ENCODE data around the gene RITA1.
A peak's percentile ranks its signal among the peaks of the same experiment; 100 is the strongest.
"Not testable (repeated sequence)": the region's sequence is repeated elsewhere in the genome, so short reads cannot be mapped to it uniquely, and the experiment has no call there.

The RITA1 gene, protein sequence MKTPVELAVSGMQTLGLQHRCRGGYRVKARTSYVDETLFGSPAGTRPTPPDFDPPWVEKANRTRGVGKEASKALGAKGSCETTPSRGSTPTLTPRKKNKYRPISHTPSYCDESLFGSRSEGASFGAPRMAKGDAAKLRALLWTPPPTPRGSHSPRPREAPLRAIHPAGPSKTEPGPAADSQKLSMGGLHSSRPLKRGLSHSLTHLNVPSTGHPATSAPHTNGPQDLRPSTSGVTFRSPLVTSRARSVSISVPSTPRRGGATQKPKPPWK

DNA sequence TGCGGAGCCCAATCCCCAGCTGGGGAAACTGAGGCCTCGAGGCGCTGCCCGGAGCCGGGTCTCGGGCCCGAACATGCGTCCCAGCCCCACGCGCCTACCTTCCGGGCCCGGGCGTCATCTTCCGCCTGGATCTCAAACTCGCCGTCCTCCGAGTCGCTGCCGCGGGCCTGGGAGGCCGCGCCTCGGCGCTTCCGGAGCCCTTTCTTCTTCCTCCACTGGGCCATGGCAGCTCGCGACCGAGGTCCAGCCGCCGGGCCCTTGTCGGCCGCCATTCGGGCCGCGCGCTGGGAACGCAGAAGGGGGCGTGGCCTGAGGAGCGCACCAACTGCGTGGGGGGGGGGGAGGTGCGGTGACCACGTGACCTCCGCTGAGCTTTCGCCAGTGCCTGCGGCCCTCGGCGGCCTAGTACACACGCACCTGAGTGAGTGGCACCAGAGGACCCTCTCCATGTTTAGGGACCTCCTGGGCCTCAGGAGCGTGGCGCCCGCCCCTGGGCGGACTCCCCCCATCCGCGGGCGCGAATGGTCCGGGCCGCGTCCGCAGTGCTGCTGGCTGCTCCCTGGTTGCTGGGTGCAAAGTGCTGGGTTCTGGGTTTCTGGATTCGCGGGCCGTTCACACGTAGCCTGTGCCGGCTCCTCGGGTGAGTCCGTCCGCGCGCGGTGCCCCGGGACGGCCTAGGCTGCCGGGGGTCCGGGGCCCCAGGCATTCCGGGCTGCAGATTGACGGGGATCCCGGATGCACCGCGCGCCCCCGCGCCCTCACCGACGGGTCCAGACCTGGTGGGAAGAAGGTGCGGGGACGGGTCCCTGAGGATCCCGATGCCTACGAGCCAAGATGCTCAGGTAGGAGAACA is at the start of gene RITA1, which contains the start of gene DDX54:
TSS of gene RITA1 (plus strand) at position 542 of the 853 bp plus-strand sequence. CDS start 1,026 bp downstream, outside the sequence.
TSS of gene DDX54 (minus strand) at position 299 of the 853 bp plus-strand sequence. CDS start at position 272, 27 bp downstream.
- Histone ChIP-seq H3K27ac (peak within 1 kb of the TSS; percentile 82 to 100 (median 97)), H3K4me3 (peak within 1 kb of the TSS; percentile 68 to 98 (median 92))

DNA sequence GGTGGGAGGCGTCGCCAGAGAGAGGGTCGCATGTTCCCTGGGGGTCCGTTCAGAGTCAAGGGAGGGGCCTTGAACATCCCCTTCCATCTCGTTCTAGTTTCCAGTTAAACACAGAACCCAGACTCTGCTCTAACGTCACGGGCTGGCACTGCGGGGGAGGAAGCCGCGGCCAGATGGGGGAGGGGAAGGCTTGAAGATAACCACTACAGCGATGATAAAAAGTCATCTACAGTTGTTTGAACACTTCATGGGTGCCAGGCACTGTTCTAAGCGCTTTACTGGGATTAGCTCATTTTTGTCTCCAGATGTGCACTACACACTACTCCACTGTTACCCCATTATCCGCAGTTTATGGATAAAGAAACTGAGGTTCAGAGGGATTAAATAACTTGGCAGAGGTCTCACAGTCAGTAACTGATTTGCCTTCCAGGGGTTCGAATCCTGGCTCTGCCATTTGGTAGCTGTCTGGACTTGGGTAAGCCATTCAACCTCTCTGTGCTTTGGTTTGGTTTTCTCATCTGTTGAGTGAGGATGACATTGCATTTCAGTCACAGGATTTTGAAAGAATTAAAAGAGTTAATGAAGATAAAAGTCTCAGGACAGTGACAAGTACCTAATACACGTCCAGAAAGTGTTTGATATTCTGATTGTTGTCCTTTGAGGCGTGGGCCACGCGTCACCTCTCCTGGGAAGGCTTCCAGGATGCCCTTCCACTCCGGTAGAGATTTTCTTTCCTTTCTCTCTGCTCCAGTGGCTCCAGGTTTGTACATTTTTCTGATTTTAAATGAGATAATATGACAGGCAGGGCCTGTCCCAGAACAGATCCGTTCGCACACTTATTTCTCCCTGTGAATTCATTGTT is 49.2 kb upstream of the RITA1 start:
- Histone ChIP-seq H3K4me3 (peak overlapping the region in 4 of 7 experiments; percentile 28 to 48 (median 40)), H3K27ac (peak overlapping the region in 16 of 21 experiments; percentile 14 to 91 (median 48))

DNA sequence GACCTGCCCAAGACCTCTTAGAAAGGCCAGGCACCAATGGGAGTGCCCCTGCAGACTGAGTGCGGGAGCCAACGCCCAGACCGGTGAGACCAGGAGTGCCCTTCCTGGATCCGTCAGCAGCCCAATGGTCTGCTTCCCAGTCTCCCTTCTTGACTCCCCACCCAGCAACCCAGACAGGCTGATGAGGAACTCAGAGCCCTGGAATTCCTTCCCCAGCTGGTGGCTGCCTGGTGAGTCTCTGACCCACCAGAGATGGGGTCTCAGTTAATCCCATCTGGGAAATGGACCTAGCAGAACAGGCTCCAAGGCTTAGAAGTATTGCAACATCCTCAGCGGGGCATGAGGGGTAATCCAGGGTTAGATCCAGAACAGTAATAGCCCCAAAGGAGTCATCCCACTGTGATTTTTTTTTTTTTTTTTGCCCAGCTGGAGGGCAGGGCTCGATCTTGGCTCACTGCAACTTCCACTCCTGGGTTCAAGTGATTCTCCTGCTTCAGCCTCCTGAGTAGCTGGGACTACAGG is 48.5 kb upstream of the RITA1 start:
- H3K4me3 ChIP-seq: no peak overlapping the region

DNA sequence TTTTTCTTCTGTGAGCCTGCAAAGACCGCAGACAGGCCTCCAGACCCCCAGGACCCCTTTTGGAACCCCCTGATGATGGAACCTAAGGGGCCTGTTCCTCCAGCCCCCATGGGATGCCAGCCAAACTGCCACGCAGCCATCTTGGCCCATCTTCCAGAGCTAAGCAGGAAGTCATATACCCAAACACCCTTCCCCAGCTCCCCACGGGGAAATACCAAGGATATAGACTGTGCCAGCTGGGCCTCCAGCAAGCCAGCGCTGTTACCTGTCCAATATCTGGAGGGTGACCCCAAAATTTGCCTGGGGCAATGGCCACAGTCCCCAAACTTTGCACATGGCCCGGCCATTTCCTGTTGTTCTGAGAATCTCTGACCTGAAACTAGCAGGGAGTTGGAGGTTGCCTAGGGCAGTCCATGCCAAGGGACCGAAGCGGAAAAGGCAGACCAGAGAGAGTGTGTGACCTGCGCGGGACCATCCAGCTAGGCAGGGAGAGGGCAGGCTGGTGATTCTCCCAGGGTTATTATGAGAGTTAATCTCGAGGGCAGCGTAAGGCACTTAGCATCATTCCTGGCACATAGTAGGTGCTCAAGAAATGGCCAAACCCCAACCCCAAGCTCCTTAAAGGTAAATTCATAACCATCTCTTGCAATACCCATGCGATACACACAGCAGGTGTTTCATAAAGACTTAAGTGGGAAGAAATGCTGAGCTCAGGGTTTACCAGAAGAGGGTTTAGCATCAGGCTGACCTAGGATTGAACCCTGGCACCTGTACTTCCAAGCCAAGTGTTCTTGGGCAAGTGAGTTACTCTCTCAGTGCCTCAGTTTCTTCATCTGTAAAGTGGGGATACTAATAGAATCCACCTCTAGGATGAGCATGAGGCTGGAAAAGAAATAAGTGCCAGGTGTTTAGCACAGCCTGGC is 47.4 kb upstream of the RITA1 start:
- Histone ChIP-seq H3K4me3 (no peak overlapping the region), H3K27ac (peak overlapping the region in 2 of 21 experiments; percentile 9 to 91)

More for the DNA sequence above, 48.5 kb upstream of the RITA1 start:
- peak overlapping the region in 8 of 21 experiments; percentile 17 to 91 (median 68) for H3K27ac ChIP-seq

DNA sequence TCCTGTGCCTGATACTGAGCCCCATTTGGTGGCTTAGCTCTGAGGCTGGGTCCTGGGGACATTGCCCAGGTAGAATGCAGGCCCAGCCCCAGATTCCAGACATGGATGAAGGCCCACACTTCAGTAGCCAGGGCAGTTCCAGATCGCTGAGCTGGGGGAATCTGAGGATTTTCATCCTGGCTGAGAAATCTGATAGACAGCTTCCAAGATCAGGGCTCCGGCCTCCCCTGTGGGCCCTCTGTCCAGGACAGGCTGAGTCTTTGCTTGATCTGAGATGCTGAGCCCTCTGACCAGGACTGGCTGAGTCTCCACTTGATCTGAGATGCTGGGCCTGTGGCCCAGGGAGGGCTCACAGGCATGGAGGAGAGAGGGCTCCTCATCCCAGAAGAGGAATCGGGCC is 46.7 kb upstream of the RITA1 start:
- Histone ChIP-seq H3K27ac (no peak overlapping the region), H3K4me3 (no peak overlapping the region)

DNA sequence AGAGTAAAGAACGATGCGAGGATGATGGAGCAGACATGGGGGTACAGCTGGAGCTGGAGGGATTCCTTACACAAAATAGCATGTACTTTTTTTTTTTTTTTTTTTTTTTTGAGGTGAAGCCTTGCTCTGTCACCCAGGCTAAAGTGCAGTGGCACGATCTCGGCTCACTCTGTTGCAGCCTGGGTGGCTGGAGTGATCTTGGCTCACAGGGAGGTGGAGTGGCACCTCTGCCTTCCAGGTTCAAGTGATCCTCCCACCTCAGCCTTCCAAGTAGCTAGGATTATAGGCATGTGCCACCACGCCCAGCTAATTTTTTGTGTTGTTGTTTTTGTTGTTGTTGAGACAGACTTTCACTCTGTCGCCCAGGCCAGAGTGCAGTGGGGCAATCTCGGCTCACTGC is 44.8 kb upstream of the RITA1 start:
- no peak overlapping the region for H3K27ac ChIP-seq
- no peak overlapping the region for H3K4me3 ChIP-seq

DNA sequence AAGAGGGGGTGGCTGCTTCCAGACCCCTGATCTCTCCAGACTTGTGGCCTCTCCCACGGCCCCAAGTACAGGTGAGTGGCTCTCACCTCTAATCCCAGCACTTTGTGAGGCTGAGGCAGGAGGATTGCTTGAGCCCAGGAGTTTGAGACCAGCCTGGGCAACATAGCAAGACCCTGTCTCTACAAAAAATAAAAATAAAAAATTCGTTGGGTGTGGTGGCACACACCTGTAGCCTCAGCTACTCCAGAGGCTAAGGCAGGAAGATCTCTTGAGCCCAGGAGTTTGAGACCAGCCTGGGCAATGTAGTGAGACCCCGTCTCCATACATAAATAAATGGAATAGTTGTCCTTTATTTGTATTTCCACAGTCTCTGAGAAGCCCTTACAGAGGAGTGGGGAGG is 43.8 kb upstream of the RITA1 start:
- H3K4me3 ChIP-seq: not testable (repeated sequence)
- peak overlapping the region in 16 of 21 experiments; percentile 28 to 78 (median 64) for H3K27ac ChIP-seq

DNA sequence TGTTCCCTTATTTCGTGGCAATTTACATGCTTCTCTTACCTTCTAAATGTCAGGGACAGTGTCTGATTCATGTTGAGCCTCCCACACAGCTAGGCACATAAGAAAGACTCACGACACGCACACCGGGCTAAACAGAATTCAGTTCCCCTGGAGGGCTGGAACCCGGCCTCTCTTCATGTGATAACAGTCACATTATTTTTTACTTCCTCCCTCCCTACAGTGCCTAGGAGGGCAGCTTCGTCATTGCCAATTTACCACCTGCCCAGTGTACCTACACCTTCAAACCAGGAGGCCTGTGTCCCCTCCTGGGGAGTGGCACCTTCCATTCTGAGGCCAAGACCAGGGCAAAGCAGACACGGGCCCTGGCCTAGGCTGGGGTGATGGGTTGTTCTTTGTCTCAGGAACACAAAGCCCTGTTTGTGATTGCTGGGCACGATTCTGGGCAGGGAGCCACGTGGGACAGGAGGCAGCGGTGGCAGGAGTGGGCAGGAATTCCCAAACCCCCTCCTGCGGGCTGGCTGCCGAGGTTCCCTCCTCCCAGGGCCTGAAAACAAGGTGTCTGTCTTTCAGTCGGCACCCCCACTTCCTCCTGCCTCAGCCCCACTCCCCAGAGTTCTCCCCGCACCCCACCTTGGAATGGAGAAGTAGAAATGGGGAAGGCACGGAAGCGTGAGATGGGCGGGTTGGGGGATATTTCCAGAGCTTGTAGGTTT is 43.2 kb upstream of the RITA1 start:
- H3K4me3 ChIP-seq: no peak overlapping the region
- H3K27ac ChIP-seq: peak overlapping the region in 19 of 21 experiments; percentile 28 to 78 (median 66)

DNA sequence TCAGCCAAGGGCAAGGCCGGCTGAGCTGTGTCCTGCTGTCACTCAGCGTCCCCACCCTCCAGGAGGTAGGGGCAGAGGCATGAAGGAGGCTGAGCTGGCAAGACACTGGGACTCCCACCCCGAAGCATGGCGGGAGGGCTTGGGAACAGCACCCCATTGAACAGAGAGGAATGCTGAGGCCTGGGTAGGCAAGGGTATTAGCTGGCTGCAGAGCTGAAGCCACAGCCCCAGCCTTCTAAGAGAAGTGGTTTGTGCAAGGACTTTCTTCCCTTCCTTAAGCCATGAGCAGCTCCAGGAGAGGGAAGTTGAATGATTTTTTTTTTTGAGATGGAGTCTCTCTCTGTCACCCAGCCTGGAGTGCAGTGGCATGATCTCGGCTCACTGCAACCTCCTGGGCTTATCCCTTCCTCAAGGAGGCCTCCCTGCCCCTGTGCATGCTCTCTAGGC is 42.6 kb upstream of the RITA1 start:
- H3K4me3 ChIP-seq: no peak overlapping the region
- peak overlapping the region in 18 of 21 experiments; percentile 28 to 78 (median 64) for H3K27ac ChIP-seq

DNA sequence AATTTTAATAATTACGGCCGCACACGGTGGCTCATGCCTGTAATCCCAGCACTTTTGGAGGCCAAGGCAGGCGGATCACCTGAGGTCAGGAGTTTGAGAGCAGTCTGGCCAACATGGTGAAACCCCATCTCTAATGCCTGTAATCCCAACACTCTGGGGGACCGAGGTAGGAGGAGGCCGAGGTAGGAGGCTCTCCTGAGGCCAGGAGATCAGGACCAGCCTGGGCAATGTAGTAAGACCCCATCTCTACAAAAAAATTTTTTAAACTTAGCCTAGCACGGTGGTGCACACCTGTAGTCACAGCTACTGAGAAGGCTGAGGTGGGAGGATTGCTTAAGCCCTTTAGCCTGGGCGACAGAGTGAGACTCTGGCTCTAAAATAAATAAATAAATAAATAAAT is 41.6 kb upstream of the RITA1 start:
- Histone ChIP-seq H3K4me3 (no peak overlapping the region), H3K27ac (peak overlapping the region in 2 of 21 experiments; percentile 66)

DNA sequence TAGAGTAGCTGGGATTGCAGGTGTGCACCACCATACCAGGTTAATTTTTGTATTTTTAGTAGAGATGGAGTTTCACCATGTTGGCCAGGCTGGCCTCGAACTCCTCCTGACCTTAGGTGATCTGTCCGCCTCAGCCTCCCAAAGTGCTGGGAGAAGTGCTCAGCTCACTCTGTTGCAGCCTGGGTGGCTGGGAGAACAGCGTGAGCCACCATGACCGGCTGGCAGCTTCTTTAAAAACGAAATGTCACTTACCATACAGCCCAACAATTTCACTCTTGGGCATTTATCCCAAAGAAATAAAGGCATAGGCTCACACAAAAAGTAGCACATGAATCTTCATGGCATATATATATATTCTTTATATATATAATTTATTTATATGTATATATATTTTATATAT is 40.7 kb upstream of the RITA1 start:
- no peak overlapping the region for H3K27ac ChIP-seq
- no peak overlapping the region for H3K4me3 ChIP-seq

DNA sequence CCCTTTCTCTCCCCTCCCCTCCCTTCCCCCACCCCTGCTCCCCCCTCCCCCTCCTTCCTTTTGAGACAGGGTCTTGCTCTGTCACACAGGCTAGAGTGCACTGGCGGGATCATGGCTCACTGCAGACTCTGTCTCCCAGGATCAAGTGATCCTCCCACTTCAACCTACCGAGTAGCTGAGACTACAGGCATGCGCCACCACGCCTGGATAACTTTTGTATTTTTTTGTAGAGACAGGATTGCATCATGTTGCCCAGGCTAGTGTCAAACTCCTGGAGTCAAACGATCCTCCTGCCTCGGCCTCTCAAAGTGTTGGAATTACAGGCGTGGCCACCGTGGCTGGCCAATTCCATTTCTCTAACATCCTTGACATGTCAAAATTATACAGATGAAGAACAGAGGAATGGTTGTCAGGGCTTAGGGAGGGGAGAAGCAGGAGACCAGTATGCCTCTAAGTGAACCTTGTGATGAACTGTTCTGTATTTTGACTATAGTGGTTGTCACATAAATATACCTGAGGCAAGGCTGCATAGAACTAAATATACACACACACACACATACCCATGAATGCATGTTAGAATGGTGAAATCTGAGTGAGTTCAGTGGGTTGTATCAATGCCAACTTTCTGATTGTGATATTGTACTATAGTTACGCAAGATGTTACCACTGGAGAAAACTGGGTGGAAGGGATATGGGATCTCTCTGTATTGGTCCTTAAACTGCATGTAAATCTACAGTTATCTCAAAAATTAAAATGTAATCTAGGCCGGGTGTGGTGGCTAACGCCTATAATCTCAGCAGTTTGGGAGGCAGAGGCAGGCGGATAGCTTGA is 39.6 kb upstream of the RITA1 start:
- no peak overlapping the region for H3K4me3 ChIP-seq
- H3K27ac ChIP-seq: no peak overlapping the region

DNA sequence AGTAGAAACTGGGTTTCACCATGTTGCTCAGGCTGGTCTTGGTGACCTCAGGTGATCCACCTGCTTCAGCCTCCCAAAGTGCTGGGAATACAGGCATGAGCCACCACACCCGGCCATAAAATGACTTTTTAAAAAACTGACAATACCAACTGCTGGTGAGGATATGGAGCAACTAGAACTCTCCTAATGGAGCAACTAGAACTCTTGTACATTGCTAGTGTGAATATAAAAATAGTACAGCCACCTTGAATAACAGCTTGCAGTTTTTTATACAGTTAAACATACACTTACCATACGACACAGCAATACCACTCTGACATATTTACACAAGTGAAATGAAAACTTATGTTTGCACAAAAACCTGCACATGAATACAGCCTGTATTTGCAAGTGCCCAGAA is 38.5 kb upstream of the RITA1 start:
- no peak overlapping the region for H3K27ac ChIP-seq
- H3K4me3 ChIP-seq: no peak overlapping the region

DNA sequence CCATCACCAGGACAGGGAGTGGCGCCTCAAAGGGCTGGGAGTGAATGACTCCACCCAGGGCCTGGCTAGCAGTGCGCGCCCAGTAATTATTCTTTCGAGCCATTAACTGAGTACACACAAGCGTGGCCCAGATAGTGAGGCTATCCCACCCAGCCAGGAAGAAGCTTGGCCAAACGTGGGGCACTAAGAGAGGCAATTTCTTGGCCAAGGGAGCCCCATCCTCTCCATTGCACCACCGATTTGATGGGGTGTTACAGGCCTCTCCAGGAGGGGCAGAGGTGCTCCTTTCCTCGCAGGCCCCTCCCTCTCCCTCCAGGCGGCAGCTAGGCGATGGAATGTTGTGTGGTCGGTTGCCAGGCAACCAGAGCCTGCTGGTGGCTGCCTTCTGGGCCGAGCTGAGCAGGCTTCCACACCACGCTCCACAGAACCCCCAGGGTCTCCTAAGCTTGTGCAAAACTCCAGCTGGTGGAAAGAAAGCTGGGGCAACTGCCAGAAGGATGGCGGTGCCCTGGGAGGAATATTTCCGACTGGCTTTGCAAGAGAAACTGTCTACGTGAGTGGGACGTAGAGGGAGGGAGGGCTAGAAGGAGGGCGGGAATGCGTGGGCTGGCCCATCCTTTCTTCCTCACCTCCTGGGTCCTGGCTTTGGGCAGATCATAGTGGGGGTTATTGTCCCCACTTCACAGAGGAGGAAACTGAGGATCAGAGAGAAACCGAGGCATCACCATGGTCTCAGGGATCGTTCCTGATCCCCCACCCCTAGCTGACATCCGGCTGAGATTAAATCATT is 36.0 kb upstream of the RITA1 start, which contains the start of gene CFAP73:
TSS of gene CFAP73 (plus strand) at position 364 of the 790 bp plus-strand sequence. CDS start at position 498, 134 bp downstream.
- peak within 1 kb of the TSS in 5 of 21 experiments; percentile 19 to 69 (median 23) for H3K27ac ChIP-seq
- no peak within 1 kb of the TSS for H3K4me3 ChIP-seq

DNA sequence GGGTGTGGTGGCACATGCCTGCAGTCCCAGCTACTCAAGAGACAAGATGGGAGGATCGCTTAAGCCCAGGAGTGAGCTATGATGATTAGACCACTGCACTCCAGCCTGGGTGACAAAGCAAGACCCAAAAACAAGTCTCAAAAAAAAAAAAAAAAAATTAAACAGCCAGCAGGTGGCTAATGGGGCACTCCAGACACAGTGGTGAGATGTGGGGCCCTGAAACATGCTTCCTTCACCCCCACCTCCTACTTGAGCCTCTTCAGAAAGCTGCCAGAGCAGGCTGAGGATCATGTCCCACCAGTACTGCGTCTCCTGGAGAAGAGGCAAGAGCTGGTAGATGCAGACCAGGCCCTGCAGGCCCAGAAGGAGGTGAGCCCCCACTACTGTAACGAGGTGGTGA is 33.9 kb upstream of the RITA1 start:
- no peak overlapping the region for H3K27ac ChIP-seq
- H3K4me3 ChIP-seq: no peak overlapping the region
